Nephron progenitor cell (in vitro differentiated cells): ENCODE measurements around the gene PAF1.
A peak's percentile ranks its signal among the peaks of the same experiment; 100 is the strongest.

Experiments used
- DNase-seq: peaks from one replicate; pipeline ENCODE4 v3.0.0; 2021
- H3K27ac Mint-ChIP-seq: 2 replicates; pipeline ENCODE4 v1.8.0; 2021; ENCODE audit warnings: mild to moderate bottlenecking, moderate library complexity, mixed read lengths
- H3K27me3 Mint-ChIP-seq: 2 replicates; pipeline ENCODE4 v1.8.0; 2021; ENCODE audit warnings: mild to moderate bottlenecking, low read depth, mixed read lengths; ENCODE audit not compliant: poor library complexity
- H3K36me3 Mint-ChIP-seq: 2 replicates; pipeline ENCODE4 v1.8.0; 2021; ENCODE audit warnings: low read depth, mixed read lengths
- H3K4me1 Mint-ChIP-seq: 2 replicates; pipeline ENCODE4 v1.8.0; 2021; ENCODE audit warnings: mixed read lengths
- H3K4me3 Mint-ChIP-seq: 2 replicates; pipeline ENCODE4 v1.8.0; 2021; ENCODE audit warnings: mild to moderate bottlenecking, moderate library complexity, mixed read lengths
- H3K9me3 Mint-ChIP-seq: 2 replicates; pipeline ENCODE4 v1.8.0; 2021; ENCODE audit warnings: mild to moderate bottlenecking, moderate library complexity, mixed read lengths
- CTCF ChIP-seq: fragments of 200-600 bp; sonication (generic); IDR thresholded peaks from 2 replicates; pipeline ENCODE4 v1.5.0; 2021; ENCODE audit warnings: antibody characterized with exemption

PAF1 gene

DNA sequence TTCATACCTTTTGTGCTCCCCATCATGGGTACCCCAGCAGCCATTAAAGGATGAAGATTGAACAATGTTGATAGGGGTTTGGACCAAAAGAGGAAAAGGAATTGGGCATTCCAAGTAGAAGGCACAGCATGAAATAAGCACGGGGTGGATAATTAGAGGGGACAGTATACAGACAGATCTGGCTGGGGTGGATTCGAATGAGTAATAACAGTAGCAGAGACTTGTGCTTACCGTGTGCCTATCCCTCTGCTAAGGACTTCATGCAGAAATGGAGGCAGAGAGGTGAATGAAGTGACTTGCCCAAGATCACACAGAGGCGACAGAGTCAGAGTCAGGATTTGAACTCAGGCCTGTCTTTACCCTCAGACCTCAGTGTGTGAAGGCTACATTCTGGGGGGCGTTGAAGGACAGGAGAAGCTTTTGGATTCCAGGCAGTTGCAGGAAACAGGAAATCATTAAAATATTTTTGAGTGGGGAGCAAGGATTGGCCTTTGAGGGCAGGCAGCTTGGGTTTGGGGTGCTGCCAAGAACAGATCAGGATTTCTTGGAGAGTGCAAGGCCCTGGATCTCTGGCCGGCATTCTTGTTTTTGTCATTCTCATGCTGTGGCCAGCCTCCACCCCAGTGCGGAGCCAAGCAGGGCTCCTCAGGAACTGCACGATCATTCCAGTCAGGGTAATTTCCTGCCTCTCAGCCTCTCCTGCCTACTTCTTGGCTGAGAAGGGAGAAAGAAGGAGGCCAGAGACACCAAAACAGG, 18.7 kb downstream of the PAF1 start:
- no peak for DNase-seq
- TF ChIP-seq CTCF = no peak
- H3K27me3 Mint-ChIP-seq = no peaks in the 10 kb centered on the region
- no peak overlapping the region for H3K4me3 Mint-ChIP-seq
- H3K4me1 Mint-ChIP-seq = no peaks in the 10 kb centered on the region
- H3K36me3 Mint-ChIP-seq = peaks cover 62% of the 10 kb centered on the region
- H3K27ac Mint-ChIP-seq = peak overlapping the region; percentile 10
- H3K9me3 Mint-ChIP-seq = no peaks in the 10 kb centered on the region

- Mint-ChIP-seq H3K27ac (no peak overlapping the region), H3K9me3 (no peaks in the 10 kb centered on the region), H3K27me3 (no peaks in the 10 kb centered on the region), H3K4me1 (no peaks in the 10 kb centered on the region), H3K4me3 (no peak overlapping the region), H3K36me3 (peaks cover 53% of the 10 kb centered on the region)
- TF ChIP-seq CTCF = no peak
- DNase-seq = no peak
Measured at GRCh38 chr19:39370735-39371134, 20.2 kb downstream of the PAF1 start.

GRCh38 chr19:39369200-39369599, 21.7 kb downstream of the PAF1 start:
- peaks cover 58% of the 10 kb centered on the region for H3K36me3 Mint-ChIP-seq
- H3K4me3 Mint-ChIP-seq = no peak overlapping the region
- no peak overlapping the region for H3K27ac Mint-ChIP-seq
- TF ChIP-seq CTCF = no peak
- H3K27me3 Mint-ChIP-seq = no peaks in the 10 kb centered on the region
- H3K9me3 Mint-ChIP-seq = no peaks in the 10 kb centered on the region
- DNase-seq = no peak
- no peaks in the 10 kb centered on the region for H3K4me1 Mint-ChIP-seq

DNA sequence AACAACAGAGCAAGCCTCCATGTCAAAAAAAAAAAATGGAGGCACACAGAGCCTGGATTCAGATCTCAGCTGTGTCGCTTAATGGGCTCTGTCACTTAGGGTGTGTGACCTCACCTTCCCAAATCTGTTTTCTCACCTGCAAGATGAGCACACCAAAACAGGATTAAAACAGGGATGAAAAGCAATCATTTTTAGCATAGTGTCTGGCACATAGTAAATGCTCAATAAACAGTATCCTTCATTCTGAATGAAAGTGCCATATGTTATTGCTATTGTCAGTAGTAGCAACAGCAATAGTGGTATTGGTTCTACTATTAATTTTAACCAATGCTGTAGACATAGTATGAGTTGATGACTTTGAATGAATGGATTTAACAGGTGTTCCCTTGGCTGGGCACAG, 25.4 kb downstream of the PAF1 start:
- TF ChIP-seq CTCF = no peak
- Mint-ChIP-seq H3K4me3 (no peak overlapping the region), H3K27ac (peak overlapping the region; percentile 57), H3K9me3 (no peaks in the 10 kb centered on the region), H3K36me3 (peaks cover 63% of the 10 kb centered on the region), H3K4me1 (no peaks in the 10 kb centered on the region), H3K27me3 (no peaks in the 10 kb centered on the region)
- no peak for DNase-seq

- no peak for DNase-seq
Measured at GRCh38 chr19:39363901-39364457, 26.9 kb downstream of the PAF1 start.

More at GRCh38 chr19:39363901-39364457, 26.9 kb downstream of the PAF1 start:
- Mint-ChIP-seq H3K9me3 (no peaks in the 10 kb centered on the region), H3K27ac (no peak overlapping the region), H3K36me3 (peaks cover 62% of the 10 kb centered on the region), H3K4me3 (no peak overlapping the region), H3K4me1 (no peaks in the 10 kb centered on the region), H3K27me3 (no peaks in the 10 kb centered on the region)
- TF ChIP-seq CTCF = no peak
